Measurements from ENCODE around the gene PPP2R5C. TPM values are rescaled to one million over a fixed set of nuclear protein-coding genes. Genes with fewer than 3 reads are reported as not detected.
A peak's percentile ranks its signal among the peaks of the same experiment; 100 is the strongest.

PPP2R5C gene
- total RNA-seq, 2 experiments from 2014 or later, result 238 to 242 TPM

DNA sequence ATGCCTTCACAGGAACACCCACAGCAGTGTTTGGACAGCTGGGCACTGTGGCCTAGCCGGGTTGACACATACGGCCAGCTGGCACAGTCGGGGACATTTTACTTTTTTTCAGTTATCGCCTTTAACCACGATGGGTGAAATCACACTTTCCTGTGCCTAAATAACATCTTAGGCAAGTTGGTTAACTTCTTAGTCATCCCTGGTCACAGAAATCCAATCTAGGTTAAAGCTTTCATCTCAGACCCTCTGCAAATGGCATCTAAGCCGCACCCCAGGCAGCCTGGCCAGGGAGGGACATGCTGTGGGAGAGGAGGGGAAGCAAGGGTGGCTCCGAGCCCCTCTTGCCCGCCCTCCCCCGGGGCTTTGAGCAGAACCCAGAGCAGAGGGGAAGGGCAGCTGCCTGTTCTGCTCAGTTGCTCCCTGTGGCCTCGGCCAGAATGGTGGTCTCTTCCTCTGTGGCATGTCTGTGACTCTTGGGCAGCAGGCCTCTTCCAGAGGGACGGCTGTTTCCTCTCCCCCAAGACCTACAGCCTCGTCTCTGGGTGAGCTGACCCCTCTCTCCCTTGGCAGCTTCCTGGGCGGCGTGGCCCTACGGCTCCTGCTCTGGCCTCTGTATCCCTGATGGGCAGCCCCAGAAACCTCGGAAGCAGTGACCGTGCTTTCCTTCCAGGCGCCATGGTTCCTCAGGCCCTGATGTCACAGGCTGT lies 117.5 kb downstream of the PPP2R5C start:
- ATAC-seq, result peak; percentile 62

DNA sequence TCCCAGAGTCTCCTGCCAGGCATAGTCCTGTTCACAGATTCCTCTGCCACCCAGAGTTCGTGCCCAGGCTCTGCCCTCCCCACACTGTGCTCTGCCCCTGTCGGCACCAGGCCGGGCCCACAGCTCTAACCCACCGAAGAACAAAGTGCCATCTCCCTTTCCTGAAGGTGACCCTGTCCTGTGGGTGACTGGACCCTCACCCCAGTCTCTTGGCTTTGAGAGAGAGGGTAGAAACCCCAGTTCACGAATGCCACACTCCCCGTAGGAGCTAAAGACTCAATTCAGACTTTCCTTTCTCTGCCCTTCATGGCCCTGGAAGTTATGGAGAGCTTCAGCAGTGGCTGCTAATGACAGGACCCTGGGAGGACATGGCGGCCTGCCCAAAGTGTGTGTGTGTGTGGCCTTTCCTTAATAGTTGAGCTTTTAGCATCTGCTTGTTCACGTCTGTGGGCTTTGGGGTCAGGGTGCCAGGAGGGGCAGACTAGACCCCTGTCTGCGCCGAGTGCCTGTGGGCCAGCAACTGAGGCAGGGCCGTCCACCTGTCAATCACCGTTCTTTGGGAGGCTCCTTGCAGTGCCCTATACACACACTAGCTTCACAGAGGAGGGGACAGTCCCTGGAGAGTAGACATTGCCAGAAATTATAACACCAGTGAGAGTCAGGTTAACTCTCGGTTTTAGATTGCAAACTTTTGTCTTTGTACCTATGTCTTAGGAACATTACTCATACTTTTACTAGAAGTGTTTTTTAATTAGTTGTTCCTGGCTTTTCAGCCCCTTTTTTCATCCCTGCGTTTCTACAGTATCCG lies 118.2 kb downstream of the PPP2R5C start:
- ATAC-seq, result peak; percentile 57
- intact Hi-C loops (cut with micrococcal nuclease), result loop anchor here (5.0 kb wide), 2 partner anchors 57 to 117 kb away; partner anchors contain the start of gene PPP2R5C
- Mint-ChIP-seq H3K4me3 (peak overlapping the region; percentile 34), H3K4me1 (ENCODE audit: low read depth) (peaks cover 64% of the 10 kb centered on the region), H3K9me3 (no peaks in the 10 kb centered on the region), H3K27me3 (no peaks in the 10 kb centered on the region), H3K36me3 (ENCODE audit: low read depth) (peaks cover 52% of the 10 kb centered on the region), H3K27ac (peak overlapping the region; percentile 92)
- ChIA-PET CTCF (interaction anchor here (0.8 to 3.3 kb wide), 8 partner anchors 15 to 434 kb away, joined by 3 to 21 read pairs (median 4); no protein-coding TSS in a partner anchor), POLR2A (interaction anchor here (0.5 to 4.3 kb wide), 12 partner anchors 13 to 159 kb away, joined by 3 to 53 read pairs (median 6); no protein-coding TSS in a partner anchor)
- DNase-seq, result no peak
- TF ChIP-seq, protein P1, sequence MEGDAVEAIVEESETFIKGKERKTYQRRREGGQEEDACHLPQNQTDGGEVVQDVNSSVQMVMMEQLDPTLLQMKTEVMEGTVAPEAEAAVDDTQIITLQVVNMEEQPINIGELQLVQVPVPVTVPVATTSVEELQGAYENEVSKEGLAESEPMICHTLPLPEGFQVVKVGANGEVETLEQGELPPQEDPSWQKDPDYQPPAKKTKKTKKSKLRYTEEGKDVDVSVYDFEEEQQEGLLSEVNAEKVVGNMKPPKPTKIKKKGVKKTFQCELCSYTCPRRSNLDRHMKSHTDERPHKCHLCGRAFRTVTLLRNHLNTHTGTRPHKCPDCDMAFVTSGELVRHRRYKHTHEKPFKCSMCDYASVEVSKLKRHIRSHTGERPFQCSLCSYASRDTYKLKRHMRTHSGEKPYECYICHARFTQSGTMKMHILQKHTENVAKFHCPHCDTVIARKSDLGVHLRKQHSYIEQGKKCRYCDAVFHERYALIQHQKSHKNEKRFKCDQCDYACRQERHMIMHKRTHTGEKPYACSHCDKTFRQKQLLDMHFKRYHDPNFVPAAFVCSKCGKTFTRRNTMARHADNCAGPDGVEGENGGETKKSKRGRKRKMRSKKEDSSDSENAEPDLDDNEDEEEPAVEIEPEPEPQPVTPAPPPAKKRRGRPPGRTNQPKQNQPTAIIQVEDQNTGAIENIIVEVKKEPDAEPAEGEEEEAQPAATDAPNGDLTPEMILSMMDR (IDR thresholded peaks at IDR 0.05), result no peak

More for the DNA sequence above, 117.5 kb downstream of the PPP2R5C start:
- no peaks in the 10 kb centered on the region for H3K9me3 Mint-ChIP-seq
- peak; percentile 72 for DNase-seq
- H3K27ac Mint-ChIP-seq, result peak overlapping the region; percentile 92
- TF ChIP-seq, protein P1 (IDR thresholded peaks at IDR 0.05), result no peak
- H3K4me3 Mint-ChIP-seq, result no peak overlapping the region
- no peaks in the 10 kb centered on the region for H3K27me3 Mint-ChIP-seq
- ChIA-PET POLR2A (interaction anchor here (0.9 to 4.3 kb wide), 11 partner anchors 12 to 172 kb away, joined by 3 to 53 read pairs (median 6); no protein-coding TSS in a partner anchor), CTCF (interaction anchor here (0.9 to 3.3 kb wide), 7 partner anchors 14 to 111 kb away, joined by 3 to 21 read pairs (median 4); no protein-coding TSS in a partner anchor)
- H3K4me1 Mint-ChIP-seq (ENCODE audit: low read depth), result peaks cover 68% of the 10 kb centered on the region
- H3K36me3 Mint-ChIP-seq (ENCODE audit: low read depth), result peaks cover 46% of the 10 kb centered on the region
- intact Hi-C loops (cut with micrococcal nuclease), result loop anchor here (5.0 kb wide), 2 partner anchors 57 to 117 kb away; partner anchors contain the start of gene PPP2R5C

DNA sequence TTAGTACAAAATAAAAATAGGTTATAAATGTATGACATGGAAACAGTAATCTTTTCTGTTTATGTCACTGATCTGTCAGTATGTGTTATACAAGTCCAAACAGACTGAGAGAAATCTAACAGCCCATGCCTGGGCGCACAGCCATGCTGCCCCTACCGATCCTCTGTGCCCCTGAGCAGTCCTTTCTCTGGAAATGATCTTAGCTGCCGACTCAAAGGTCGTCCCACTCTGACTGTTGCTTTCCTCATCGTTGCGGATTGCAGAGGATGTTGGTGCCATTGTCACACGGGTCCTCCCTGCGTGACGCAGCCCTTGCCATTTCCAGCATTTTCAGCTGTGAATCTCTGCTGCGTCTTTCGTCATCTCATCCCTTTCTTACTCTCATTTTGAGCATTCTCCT lies 119.9 kb downstream of the PPP2R5C start:
- Mint-ChIP-seq H3K4me3 (no peak overlapping the region), H3K36me3 (ENCODE audit: low read depth) (peaks cover 62% of the 10 kb centered on the region), H3K27me3 (no peaks in the 10 kb centered on the region), H3K27ac (peak overlapping the region; percentile 44), H3K9me3 (no peaks in the 10 kb centered on the region), H3K4me1 (ENCODE audit: low read depth) (peaks cover 49% of the 10 kb centered on the region)
- DNase-seq (no peak), ATAC-seq (no peak)
- ChIA-PET POLR2A (interaction anchor here (1.4 to 4.3 kb wide), 2 partner anchors 13 to 56 kb away, joined by 3 to 53 read pairs; no protein-coding TSS in a partner anchor), CTCF (no interaction called here)
- intact Hi-C loops (cut with micrococcal nuclease), result no loop called here
- TF ChIP-seq, protein P1 (IDR thresholded peaks at IDR 0.05), result no peak

DNA sequence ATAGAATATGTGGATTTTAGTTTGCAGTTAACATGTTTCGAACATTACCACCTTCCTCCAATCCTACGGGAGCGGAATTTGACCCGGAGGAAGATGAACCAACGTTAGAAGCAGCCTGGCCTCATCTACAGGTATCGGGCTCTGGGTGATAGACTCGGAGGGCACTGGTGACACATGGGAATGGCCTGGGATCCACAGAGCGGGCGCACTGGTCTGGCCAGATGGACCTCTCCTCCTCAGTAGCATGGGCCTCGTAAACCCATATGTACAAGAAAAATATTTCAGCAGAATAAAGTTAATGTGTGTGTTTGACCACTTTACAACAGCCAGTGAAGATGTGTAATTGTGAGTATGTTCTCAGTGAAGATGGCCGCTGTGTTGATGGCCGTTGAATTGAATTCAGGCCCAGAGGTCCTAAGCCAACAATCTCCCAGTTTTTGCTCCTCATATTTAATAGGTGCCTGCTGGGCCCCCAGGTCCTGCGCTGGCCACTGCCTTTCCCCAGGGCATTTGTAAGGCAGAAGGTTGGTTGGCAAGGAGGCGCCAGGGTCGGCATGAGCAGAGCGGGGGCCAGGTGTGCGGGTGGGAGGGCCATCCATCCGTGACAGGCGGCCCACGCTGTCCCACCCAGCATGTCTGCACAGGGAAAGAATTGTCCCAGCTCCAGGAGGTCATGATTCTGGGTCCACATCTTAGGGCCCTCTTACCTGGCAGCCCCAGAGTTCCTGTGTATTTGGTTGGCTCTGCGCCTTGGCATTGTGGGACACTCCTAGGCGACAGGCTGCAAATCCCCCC lies 120.8 kb downstream of the PPP2R5C start:
- Mint-ChIP-seq H3K9me3 (no peaks in the 10 kb centered on the region), H3K27me3 (no peaks in the 10 kb centered on the region), H3K27ac (peak overlapping the region; percentile 16), H3K4me3 (no peak overlapping the region), H3K4me1 (ENCODE audit: low read depth) (peaks cover 42% of the 10 kb centered on the region), H3K36me3 (ENCODE audit: low read depth) (peaks cover 64% of the 10 kb centered on the region)
- ATAC-seq (no peak), DNase-seq (no peak)
- ChIA-PET CTCF (no interaction called here), POLR2A (interaction anchor here (4.3 kb wide), 1 partner anchor 57 kb away, joined by 53 read pairs; no protein-coding TSS in a partner anchor)
- intact Hi-C loops (cut with micrococcal nuclease), result no loop called here
- TF ChIP-seq, protein P1 (IDR thresholded peaks at IDR 0.05), result no peak
